OCI-LY3 (cell line): Measurements from ENCODE around the gene FMNL2.

Experiments
- CTCF ChIP-seq: fragments of 200-600, 300-600 bp; sonication (generic); IDR thresholded peaks from 2 replicates; pipeline ENCODE4 v1.5.1; 2014; ENCODE audit warnings: antibody characterized with exemption, low read length, low read depth
- EZH2phosphoT487 ChIP-seq: fragments of 200-600 bp; shearing (Covaris generic); IDR thresholded peaks from 2 replicates; pipeline ENCODE4 v1.6.1; 2018; ENCODE audit warnings: antibody characterized with exemption, mixed run types, low read depth

GRCh38 chr2:152472481-152472887 is 137.5 kb downstream of the FMNL2 start:
- TF ChIP-seq CTCF (no peak), EZH2phosphoT487 (no peak)
